Mucosa of stomach (tissue), 1 donor: ENCODE data around the gene NXPH3.
"Not testable (repeated sequence)": the region's sequence is repeated elsewhere in the genome, so short reads cannot be mapped to it uniquely, and the experiment has no call there.

ENCODE experiments used
- H3K27me3 ChIP-seq: one replicate; pipeline ENCODE4 v1.7.0; 2013; ENCODE audit warnings: mild to moderate bottlenecking, low read length; ENCODE audit not compliant: control insufficient read depth, insufficient read depth
- H3K36me3 ChIP-seq: one replicate; pipeline ENCODE4 v1.7.0; 2013; ENCODE audit warnings: low read length; ENCODE audit not compliant: control insufficient read depth, insufficient read depth
- H3K4me1 ChIP-seq: one replicate; pipeline ENCODE4 v1.7.0; 2013; ENCODE audit warnings: mild to moderate bottlenecking, low read length; ENCODE audit not compliant: control insufficient read depth, insufficient read depth
- H3K4me3 ChIP-seq: one replicate; pipeline ENCODE4 v1.7.0; 2013; ENCODE audit warnings: low read length
- H3K9ac ChIP-seq: one replicate; pipeline ENCODE4 v1.7.0; 2013; ENCODE audit warnings: mild to moderate bottlenecking, low read length, moderate library complexity
- H3K9me3 ChIP-seq: one replicate; pipeline ENCODE4 v1.7.0; 2013; ENCODE audit warnings: mild to moderate bottlenecking, low read length, moderate library complexity; ENCODE audit not compliant: control insufficient read depth
- donor health status: Pancreatic carcinoma.

Gene NXPH3

DNA sequence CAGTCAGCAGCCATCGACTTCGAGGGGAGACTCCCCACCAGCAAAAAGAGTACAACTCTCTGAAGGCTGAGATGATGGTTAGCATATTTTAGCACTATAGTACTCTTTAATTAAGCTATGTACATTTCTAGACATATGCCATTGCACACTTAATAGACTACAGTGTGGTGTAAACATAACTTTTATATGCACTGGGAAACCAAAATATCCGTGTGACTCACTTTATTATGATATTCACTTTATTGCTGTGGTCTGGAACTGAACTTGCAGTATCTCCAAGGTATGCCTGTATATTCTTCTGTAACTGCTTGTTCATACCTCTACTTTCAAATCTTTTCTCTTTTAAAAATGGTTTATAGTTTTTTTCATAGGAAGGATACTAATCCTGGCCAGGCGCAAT, 11.0 kb upstream of the NXPH3 start:
- Histone ChIP-seq H3K9ac (no peak overlapping the region), H3K4me1 (peaks cover 10% of the 10 kb centered on the region), H3K9me3 (no peaks in the 10 kb centered on the region)

GRCh38 chr17:49565948-49566491, 9.7 kb upstream of the NXPH3 start:
- peaks cover 10% of the 10 kb centered on the region for H3K27me3 ChIP-seq
- no peaks in the 10 kb centered on the region for H3K36me3 ChIP-seq
- no peak overlapping the region for H3K4me3 ChIP-seq
- H3K4me1 ChIP-seq: peaks cover 10% of the 10 kb centered on the region
- no peak overlapping the region for H3K9ac ChIP-seq
- H3K9me3 ChIP-seq: no peaks in the 10 kb centered on the region

More for the DNA sequence above, 11.0 kb upstream of the NXPH3 start:
- Histone ChIP-seq H3K27me3 (no peaks in the 10 kb centered on the region), H3K4me3 (no peak overlapping the region), H3K36me3 (no peaks in the 10 kb centered on the region)

DNA sequence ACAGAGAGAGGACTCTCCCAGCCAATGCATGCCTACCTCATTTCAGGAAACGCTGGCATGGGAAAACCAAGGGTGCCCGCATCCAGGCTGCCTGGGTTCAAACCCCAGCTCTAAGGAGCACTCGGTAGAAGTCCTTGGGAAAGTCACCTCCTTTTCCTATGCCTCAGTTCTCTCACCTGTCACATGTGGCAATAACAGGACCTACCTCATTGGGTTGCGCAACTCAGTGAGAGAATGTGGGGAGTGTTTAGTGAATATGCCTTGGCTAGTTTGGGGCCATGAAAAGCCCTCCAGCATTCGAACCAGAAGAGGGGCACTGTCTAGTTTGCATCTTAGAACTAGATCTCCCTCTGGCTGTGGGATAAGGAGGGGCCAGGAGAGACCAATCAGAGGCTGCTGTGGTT, 9.0 kb upstream of the NXPH3 start:
- Histone ChIP-seq H3K9ac (no peak overlapping the region), H3K36me3 (no peaks in the 10 kb centered on the region), H3K4me3 (no peak overlapping the region), H3K9me3 (no peaks in the 10 kb centered on the region), H3K4me1 (peaks cover 10% of the 10 kb centered on the region), H3K27me3 (peaks cover 17% of the 10 kb centered on the region)

DNA sequence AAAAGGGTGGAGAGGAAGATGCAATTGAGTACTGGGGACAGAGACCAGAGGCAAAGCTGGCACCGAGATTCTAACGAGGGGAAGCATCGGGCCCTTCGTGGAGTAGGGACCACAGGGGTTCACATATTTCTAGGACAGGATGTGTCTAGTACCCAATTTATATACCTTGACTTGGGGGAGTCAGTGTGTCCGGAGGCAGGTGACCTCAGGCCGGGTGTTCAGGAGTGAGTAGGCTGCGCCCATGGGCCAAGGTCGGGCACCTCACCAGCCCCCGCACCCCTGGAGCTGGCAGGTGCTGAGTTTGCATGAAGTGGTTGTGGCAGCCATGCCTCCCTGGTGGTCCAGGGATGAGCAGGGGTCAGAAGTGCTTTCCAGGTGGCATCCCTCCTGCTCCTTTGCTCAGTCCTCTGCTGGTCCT, 8.6 kb upstream of the NXPH3 start:
- Histone ChIP-seq H3K4me1 (peaks cover 10% of the 10 kb centered on the region), H3K9me3 (no peaks in the 10 kb centered on the region), H3K9ac (no peak overlapping the region), H3K36me3 (no peaks in the 10 kb centered on the region), H3K4me3 (no peak overlapping the region), H3K27me3 (peaks cover 17% of the 10 kb centered on the region)

DNA sequence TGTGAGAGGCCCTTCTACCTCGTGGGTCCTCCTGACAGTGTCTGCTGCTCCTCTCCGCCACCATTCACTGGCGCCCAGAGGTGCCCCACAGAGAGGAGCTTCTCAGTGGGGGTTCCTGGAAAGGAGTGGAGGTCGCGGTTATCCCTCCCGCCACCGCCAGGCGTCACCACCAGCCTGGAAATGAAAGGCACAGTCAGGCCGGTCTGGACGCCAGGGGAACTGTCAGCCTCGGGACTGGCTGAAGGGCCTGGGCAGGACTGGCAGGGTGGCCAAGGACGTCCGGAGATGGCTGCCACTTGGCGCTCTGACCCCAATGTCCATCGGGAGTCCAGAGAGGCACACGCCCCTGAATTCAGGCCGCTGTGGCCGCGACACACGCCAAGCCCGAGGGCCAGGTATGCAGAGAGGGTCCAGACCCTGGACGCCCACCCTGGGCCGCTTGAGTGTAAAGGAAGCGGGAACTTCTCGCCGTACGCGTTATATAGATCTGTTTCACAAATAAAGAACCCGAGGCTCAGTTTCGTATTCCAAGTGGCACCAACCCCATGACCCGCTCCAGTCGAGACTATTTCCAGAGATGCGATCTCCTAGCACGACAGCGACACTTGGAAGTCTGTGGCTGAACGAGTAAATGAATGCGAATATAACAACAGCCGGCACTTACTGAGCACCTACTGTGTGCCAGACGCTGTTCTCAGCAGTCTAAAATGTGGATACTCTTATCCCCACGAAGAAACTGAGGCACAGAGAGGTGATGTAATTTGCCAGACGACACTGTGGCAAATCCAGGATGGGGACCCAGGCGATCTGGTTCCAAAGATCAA, 7.6 kb upstream of the NXPH3 start:
- H3K4me1 ChIP-seq: peaks cover 10% of the 10 kb centered on the region
- H3K27me3 ChIP-seq: peaks cover 23% of the 10 kb centered on the region
- H3K4me3 ChIP-seq: no peak overlapping the region
- H3K9me3 ChIP-seq: no peaks in the 10 kb centered on the region
- H3K36me3 ChIP-seq: no peaks in the 10 kb centered on the region
- H3K9ac ChIP-seq: peak overlapping the region; percentile 37

- not testable (repeated sequence) for H3K4me3 ChIP-seq, H3K9ac ChIP-seq, H3K36me3 ChIP-seq, H3K9me3 ChIP-seq
- Histone ChIP-seq H3K27me3 (peaks cover 28% of the 10 kb centered on the region), H3K4me1 (peaks cover 10% of the 10 kb centered on the region)
Measured at GRCh38 chr17:49568695-49569047, 7.0 kb upstream of the NXPH3 start.

DNA sequence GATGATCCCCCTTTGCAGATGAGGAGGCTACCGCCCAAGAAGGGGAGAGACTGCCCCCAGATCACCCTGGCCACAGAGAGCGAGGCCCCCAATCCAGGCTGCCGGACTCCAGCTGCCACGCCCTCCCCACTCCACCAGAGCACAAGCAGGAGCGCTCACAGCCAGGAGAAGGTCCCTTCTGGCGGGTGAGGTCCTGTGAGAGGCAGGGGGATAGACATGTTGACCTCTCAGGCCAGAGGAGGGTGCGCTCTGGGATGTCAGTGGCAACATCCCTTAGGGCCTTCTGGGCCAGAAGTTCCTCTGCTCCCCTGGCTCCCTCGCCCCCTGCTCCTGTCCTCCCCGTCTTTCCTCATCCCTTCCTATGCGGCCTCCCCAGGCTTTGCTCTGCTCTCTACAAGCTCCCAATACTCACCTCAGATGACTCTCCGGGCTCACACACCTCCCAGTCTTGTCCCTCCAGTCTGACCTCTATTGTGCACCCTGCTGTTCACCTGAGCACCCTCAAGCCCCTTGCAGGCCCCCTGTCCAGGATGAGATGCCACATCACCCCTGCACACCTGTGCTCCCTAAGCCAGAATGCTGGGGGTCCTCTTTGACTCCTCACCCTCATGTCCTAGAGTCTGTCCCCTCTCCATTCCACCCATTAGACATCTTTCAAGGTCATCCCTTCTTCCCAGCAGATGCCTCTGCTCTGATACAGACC, 5.0 kb upstream of the NXPH3 start:
- Histone ChIP-seq H3K4me3 (no peak overlapping the region), H3K27me3 (peaks cover 40% of the 10 kb centered on the region), H3K4me1 (peaks cover 9% of the 10 kb centered on the region), H3K9ac (no peak overlapping the region), H3K36me3 (no peaks in the 10 kb centered on the region), H3K9me3 (no peaks in the 10 kb centered on the region)

DNA sequence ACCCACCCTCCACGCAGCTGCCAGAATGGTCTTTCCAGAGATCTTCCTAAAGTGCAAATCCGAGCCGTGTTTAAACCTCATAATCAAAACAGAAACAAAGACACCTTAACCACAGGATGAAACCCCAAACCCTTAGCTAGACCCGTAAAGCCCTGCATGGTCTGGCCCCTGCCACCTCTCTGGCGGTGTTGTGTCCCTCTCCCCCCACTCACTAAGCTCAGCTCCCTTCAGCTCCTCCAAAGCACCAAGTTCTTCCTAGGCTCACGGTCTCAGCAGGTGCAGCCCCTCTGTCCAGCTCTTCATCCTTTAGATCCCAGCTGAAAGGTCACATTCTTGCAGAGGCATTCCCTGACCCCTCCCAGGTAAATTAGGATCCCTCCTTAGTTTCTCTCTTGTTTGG, 4.4 kb upstream of the NXPH3 start:
- H3K27me3 ChIP-seq: peaks cover 46% of the 10 kb centered on the region

GRCh38 chr17:49571764-49572163, 3.9 kb upstream of the NXPH3 start:
- Histone ChIP-seq H3K27me3 (peaks cover 51% of the 10 kb centered on the region), H3K9me3 (no peaks in the 10 kb centered on the region), H3K9ac (no peak overlapping the region), H3K36me3 (no peaks in the 10 kb centered on the region), H3K4me3 (no peak overlapping the region), H3K4me1 (peaks cover 13% of the 10 kb centered on the region)

More for the DNA sequence above, 4.4 kb upstream of the NXPH3 start:
- Histone ChIP-seq H3K36me3 (no peaks in the 10 kb centered on the region), H3K4me3 (no peak overlapping the region), H3K4me1 (peaks cover 11% of the 10 kb centered on the region), H3K9ac (no peak overlapping the region), H3K9me3 (no peaks in the 10 kb centered on the region)

DNA sequence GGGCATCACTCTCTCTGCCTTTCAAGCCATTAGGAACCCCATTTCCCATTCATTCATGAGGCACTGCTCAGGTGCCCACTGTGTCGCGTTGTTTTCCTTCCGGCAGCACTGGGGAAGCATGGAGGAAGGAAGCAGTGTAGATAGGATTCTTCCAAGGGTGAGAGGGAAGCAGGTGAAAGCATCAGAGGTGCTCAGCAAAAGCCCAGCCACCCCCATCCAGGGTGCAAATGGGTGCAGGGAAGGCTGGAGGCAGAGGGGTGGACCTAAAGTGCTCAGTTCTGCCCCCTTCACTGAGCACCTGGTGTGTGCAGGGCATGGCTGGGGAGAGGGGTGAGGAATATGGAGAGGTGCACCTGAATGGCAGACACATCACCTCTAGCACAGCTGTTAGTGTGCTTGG, 3.4 kb upstream of the NXPH3 start:
- no peaks in the 10 kb centered on the region for H3K9me3 ChIP-seq
- H3K27me3 ChIP-seq: peaks cover 55% of the 10 kb centered on the region
- peaks cover 14% of the 10 kb centered on the region for H3K4me1 ChIP-seq
- H3K9ac ChIP-seq: no peak overlapping the region
- H3K36me3 ChIP-seq: no peaks in the 10 kb centered on the region
- H3K4me3 ChIP-seq: no peak overlapping the region

DNA sequence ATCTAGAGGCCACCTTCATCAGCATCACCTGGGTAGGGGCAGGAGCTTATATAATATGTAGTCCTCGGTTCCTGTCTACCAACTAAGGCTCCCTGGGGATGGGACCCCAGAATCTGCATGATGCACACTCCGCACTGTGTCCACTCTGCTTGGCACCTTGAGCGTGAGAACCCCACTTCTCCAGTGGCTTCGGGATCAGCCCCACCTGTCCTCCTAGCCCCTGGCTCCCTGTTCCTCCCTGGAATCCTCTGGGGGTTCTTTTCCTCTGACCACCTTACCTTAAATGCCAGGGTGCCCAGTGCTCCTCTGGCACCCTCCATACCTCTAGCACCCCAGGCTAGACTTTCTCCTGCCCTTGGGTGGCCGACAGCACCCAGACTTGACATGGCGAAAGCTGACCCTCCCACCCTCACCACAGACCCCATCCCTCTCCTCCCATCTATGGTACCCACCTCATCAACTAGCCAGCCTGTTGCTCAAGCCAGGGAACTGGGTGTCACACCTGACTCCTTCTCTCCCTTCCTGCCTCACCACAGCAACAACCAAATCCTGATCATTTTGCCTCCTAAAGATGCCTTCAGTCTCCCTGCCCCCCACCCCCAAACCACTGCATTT, 2.8 kb upstream of the NXPH3 start:
- Histone ChIP-seq H3K4me3 (no peak overlapping the region), H3K27me3 (peaks cover 62% of the 10 kb centered on the region), H3K4me1 (peaks cover 17% of the 10 kb centered on the region), H3K36me3 (no peaks in the 10 kb centered on the region), H3K9ac (no peak overlapping the region), H3K9me3 (no peaks in the 10 kb centered on the region)
